ENCODE measurements around the gene ZNF768.
A peak's percentile ranks its signal among the peaks of the same experiment; 100 is the strongest.
"Not testable (repeated sequence)": the region's sequence is repeated elsewhere in the genome, so short reads cannot be mapped to it uniquely, and the experiment has no call there.

ZNF768 gene

GRCh38 chr16:30526823-30527634 is 663 bp upstream of the ZNF768 start:
- TF ChIP-seq, protein P1, sequence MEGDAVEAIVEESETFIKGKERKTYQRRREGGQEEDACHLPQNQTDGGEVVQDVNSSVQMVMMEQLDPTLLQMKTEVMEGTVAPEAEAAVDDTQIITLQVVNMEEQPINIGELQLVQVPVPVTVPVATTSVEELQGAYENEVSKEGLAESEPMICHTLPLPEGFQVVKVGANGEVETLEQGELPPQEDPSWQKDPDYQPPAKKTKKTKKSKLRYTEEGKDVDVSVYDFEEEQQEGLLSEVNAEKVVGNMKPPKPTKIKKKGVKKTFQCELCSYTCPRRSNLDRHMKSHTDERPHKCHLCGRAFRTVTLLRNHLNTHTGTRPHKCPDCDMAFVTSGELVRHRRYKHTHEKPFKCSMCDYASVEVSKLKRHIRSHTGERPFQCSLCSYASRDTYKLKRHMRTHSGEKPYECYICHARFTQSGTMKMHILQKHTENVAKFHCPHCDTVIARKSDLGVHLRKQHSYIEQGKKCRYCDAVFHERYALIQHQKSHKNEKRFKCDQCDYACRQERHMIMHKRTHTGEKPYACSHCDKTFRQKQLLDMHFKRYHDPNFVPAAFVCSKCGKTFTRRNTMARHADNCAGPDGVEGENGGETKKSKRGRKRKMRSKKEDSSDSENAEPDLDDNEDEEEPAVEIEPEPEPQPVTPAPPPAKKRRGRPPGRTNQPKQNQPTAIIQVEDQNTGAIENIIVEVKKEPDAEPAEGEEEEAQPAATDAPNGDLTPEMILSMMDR (IDR thresholded peaks at IDR 0.05; ENCODE audit: low read depth, low read length, missing control alignments), result peak; percentile 31
- H3K4me3 ChIP-seq (ENCODE audit: low read depth, low read length), result peak overlapping the region; percentile 81
- DNase-seq (ENCODE audit: low read depth), result peak; percentile 87
- in situ Hi-C loops (cut with HindIII; ENCODE audit: low sequenced_read_pairs), result no loop called here

DNA sequence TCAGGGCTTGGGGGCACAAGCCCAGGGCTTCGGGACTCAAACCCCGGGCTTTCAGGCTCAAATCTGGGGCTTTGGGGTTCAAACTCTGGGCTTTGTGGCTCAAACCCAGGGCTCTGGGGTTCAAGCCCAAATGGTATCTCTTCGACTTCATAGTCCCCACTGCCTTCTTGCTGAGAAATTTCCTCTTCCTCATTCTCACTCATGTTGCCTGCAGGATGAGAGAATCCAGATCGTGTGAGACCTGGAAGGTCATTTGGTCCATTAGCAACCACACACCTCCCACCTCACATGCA is 576 bp downstream of the ZNF768 start:
- TF ChIP-seq, protein P1 (IDR thresholded peaks at IDR 0.05; ENCODE audit: low read depth, low read length, missing control alignments), result no peak
- no peak for DNase-seq (ENCODE audit: low read depth)
- in situ Hi-C loops (cut with HindIII; ENCODE audit: low sequenced_read_pairs), result no loop called here
- H3K4me3 ChIP-seq (ENCODE audit: low read depth, low read length), result peak overlapping the region; percentile 81

DNA sequence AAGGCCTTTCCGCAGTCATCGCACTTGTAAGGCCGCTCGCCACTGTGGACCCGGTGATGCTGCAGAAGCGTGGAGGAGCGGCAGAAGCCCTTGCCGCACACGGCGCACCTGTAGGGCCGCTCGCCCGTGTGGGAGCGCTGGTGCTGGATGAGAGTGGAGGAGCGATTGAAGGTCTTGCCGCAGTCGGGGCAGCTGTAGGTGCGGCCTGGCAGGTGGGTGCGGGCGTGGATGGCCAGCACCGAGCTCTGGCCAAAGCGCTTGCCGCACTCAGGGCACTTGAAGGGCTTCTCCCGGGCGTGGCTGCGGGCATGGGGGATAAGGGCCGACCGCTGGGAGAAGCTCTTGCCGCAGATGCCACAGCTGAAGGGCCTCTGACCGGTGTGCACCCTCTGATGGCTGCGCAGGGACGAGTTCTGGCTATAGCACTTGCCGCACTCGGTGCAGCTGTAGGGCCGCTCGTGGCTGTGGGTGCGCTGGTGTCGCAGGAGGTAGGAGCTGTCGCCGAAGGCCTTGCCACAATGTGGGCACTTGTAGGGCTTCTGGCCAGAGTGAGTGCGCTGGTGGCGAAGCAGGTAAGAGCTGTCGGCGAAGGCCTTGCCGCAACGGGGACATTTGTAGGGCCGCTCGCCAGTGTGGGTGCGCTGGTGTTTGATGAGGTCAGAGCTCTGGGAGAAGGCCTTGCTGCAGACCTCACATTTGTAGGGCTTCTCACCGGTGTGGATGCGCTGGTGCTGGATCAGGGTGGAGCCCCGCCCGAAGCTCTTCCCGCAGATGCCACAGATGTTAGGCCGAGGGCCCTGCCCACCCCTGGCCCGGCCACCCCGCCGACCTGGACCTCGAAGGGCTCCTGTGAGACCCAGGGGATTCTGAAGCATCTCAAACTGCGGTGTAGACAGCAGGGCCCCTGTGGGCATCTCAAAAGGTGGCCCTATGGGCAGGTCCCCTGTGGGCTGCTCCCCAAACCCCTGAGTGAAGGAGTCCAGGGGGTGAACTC is 1.5 kb downstream of the ZNF768 start:
- DNase-seq (ENCODE audit: low read depth), result no peak
- in situ Hi-C loops (cut with HindIII; ENCODE audit: low sequenced_read_pairs), result no loop called here
- TF ChIP-seq, protein P1 (IDR thresholded peaks at IDR 0.05; ENCODE audit: low read depth, low read length, missing control alignments), result no peak
- no peak overlapping the region for H3K4me3 ChIP-seq (ENCODE audit: low read depth, low read length)

DNA sequence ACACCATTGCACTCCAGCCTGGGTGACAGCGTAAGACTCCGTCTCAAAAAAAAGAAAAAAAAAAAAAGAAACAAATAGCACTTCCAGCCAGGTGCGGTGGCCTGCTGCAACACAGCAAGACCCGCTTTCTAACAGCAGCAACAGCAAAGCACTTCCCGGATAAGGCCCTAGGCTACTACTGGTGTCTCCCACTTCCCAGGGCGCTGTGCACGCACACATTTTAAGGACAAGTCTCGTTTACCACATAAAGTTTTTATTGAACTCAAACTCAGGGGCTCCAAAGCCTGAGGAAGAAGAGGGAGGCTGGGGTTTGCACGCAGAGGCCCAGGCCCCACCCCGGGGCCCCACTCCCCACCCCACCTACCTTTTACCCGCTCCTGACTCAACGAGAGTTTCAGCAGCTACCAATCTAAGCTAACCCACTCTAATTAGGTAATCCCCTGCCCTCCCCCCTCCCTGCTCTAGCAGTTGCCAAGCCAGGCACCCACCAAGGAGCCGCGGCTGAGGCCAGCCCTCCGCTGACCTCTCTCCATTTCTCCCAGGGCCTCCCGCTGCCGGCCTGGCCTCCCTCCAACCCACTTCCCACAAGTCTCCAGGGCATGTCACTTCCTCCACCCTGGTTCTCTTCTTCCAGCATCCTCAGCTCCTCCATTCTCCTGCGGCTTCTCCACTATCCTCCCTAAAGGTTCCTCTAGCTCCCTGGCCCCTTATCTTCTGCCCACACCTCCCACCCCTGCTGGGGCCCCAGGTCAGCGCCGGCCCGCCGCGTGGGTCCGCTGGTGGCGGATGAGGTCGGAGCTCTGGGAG is 2.4 kb downstream of the ZNF768 start:
- H3K4me3 ChIP-seq (ENCODE audit: low read depth, low read length), result no peak overlapping the region
- in situ Hi-C loops (cut with HindIII; ENCODE audit: low sequenced_read_pairs), result no loop called here
- no peak for DNase-seq (ENCODE audit: low read depth)
- TF ChIP-seq, protein P1 (IDR thresholded peaks at IDR 0.05; ENCODE audit: low read depth, low read length, missing control alignments), result no peak

- in situ Hi-C loops (cut with HindIII; ENCODE audit: low sequenced_read_pairs); DNase-seq (ENCODE audit: low read depth); H3K4me3 ChIP-seq (ENCODE audit: low read depth, low read length): not testable (repeated sequence)
Measured at GRCh38 chr16:30522702-30523463, 3.5 kb downstream of the ZNF768 start.

GRCh38 chr16:30521873-30522641 is 4.3 kb downstream of the ZNF768 start:
- TF ChIP-seq, protein P1 (IDR thresholded peaks at IDR 0.05; ENCODE audit: low read depth, low read length, missing control alignments), result no peak
- no peak for DNase-seq (ENCODE audit: low read depth)
- in situ Hi-C loops (cut with HindIII; ENCODE audit: low sequenced_read_pairs), result no loop called here
- no peak overlapping the region for H3K4me3 ChIP-seq (ENCODE audit: low read depth, low read length)

Data from astrocyte of the cerebellum (primary cell).